PC-9 (cell line): ENCODE measurements around the gene IGF2BP2. TPM values are rescaled to one million over a fixed set of nuclear protein-coding genes. Genes with fewer than 3 reads are reported as not detected.
"Not testable (repeated sequence)": the region's sequence is repeated elsewhere in the genome, so short reads cannot be mapped to it uniquely, and the experiment has no call there.

ENCODE experiments used
- BruUV-seq: library from RNA; stranded (reverse); fragments of 400-500 nt; replicated peaks from 2 replicates; lab custom pipeline; 2021; lab: Mats Ljungman, UMichigan
- CTCF ChIA-PET: fragments of 300-600 bp; sonication (Branson Sonifier 250); formaldehyde crosslinking; loops from one replicate; lab custom pipeline; 2022; ENCODE audit warnings: antibody characterized with exemption; lab: Charles Lee
- POLR2A ChIA-PET: fragments of 300-600 bp; sonication (Branson Sonifier 250); formaldehyde crosslinking; loops from one replicate; lab custom pipeline; 2022; ENCODE audit warnings: antibody characterized with exemption; ENCODE audit not compliant: unreplicated experiment; lab: Charles Lee
- DNase-seq, 2 experiments: peaks; one replicate each; pipeline versions ENCODE4 v3.0.0 to v3.0.0-alpha.2; 2015 to 2022; ENCODE audit warnings: mixed read lengths in 1 of 2
- H2AFZ ChIP-seq: fragments of 200-600 bp; sonication (generic); 2 replicates; pipeline ENCODE4 v1.8.1; 2017; ENCODE audit warnings: antibody characterized with exemption
- H3F3A ChIP-seq: fragments of 200-600 bp; sonication (generic); 2 replicates; pipeline ENCODE4 v1.8.1; 2017; ENCODE audit warnings: antibody characterized with exemption, mild to moderate bottlenecking, low read depth; ENCODE audit not compliant: insufficient read depth
- H3K27ac ChIP-seq: fragments of 200-600 bp; sonication (generic); 2 replicates; pipeline ENCODE4 v1.6.1; 2016; ENCODE audit warnings: mixed run types
- H3K27me3 ChIP-seq: fragments of 200-600 bp; sonication (generic); 2 replicates; pipeline ENCODE4 v1.6.1; 2016; ENCODE audit warnings: low read depth, mixed run types; ENCODE audit not compliant: insufficient read depth
- H3K36me3 ChIP-seq: fragments of 200-600 bp; sonication (generic); 2 replicates; pipeline ENCODE4 v1.6.1; 2016; ENCODE audit warnings: low read depth, mixed run types
- H3K4me1 ChIP-seq: fragments of 200-600 bp; sonication (generic); replicated peaks from 2 replicates; pipeline ENCODE4 v1.6.1; 2016; ENCODE audit warnings: mixed run types; ENCODE audit not compliant: insufficient read depth
- H3K4me2 ChIP-seq: fragments of 200-600 bp; sonication (generic); 2 replicates; pipeline ENCODE4 v1.6.1; 2017; ENCODE audit warnings: mixed run types
- H3K4me3 ChIP-seq: fragments of 200-600 bp; sonication (generic); 2 replicates; pipeline ENCODE4 v1.6.1; 2016; ENCODE audit warnings: mixed run types
- H3K79me2 ChIP-seq: fragments of 200-600 bp; sonication (generic); 2 replicates; pipeline ENCODE4 v1.6.1; 2017; ENCODE audit warnings: low read depth, mixed run types
- H3K9me2 ChIP-seq: fragments of 200-600 bp; sonication (generic); 2 replicates; pipeline ENCODE4 v1.8.1; 2017; ENCODE audit warnings: mild to moderate bottlenecking; ENCODE audit not compliant: insufficient read depth
- H3K9me3 ChIP-seq: fragments of 200-600 bp; sonication (generic); 2 replicates; pipeline ENCODE4 v1.8.1; 2016; ENCODE audit warnings: low read depth; ENCODE audit not compliant: insufficient read depth
- H4K20me1 ChIP-seq: fragments of 200-600 bp; sonication (generic); 2 replicates; pipeline ENCODE4 v1.8.1; 2017; ENCODE audit not compliant: insufficient read depth
- EZH2 ChIP-seq: fragments of 200-600 bp; sonication (generic); IDR thresholded peaks from 2 replicates; pipeline ENCODE4 v1.8.0; 2017; ENCODE audit warnings: antibody characterized with exemption, low read depth
- intact Hi-C: fragments of 100-400 bp; cut with micrococcal nuclease; formaldehyde crosslinking; loops from one replicate; pipeline ENCODE4 v1.10.0; 2022; ENCODE audit not compliant: unreplicated experiment
- total RNA-seq: library from RNA; stranded (reverse); gene quantifications from 2 replicates; pipeline ENCODE4 v1.2.3, GENCODE V29; 2021
- TF ChIP-seq, protein P1 (sequence below): fragments of 200-600 bp; sonication (generic); conservative IDR thresholded peaks from 2 replicates; pipeline ENCODE4 v1.6.1; 2017; ENCODE audit warnings: mixed run types, antibody characterized with exemption, mild to moderate bottlenecking, moderate library complexity

IGF2BP2 gene
- total RNA-seq, 1 experiment from 2014 or later = 140 TPM

DNA sequence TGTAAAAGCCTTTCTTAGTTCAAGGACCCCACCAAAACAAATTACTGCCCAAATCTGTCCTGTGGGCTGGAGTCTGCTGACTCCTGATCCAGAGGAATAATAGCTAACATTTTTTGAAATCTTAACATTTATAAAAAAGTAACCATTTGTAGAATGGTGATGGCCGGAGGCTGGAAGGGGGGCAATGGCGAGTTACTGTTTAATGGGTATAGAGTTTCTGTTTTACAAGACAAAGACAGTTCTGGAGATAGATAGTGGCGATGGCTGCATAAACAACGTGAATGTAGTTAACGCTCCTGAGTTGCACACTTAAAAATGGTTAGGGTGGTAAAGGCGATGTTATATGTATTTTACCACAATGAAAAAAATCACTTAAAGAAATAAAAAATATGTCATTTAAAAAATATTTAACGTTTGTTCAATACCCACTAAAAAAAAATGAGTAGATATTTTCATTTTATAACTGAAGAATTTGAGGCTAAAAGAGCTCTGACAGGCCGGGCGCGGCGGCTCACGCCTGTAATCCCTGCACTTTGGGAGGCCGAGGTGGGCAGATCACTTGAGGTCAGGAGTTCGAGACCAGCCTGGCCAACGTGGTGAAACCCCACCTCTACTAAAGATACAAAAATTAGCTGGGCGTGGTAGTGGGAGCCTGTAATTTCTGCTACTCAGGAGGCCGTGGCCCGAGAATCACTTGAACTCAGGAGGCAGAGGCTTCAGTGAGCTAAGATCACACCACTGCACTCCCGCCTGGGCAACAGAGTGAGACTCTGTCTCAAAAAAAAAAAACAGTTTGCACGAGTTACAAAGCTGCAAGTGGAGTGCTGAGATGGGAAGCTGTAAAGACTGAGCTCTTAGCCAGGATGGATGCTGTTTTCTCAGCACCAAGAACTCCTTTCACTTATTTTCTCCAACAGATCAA is 37.6 kb downstream of the IGF2BP2 start:
- Histone ChIP-seq H3K4me1 (peaks cover 61% of the 10 kb centered on the region), H4K20me1 (peaks cover 86% of the 10 kb centered on the region)

GRCh38 chr3:185786258-185786657 is 38.6 kb downstream of the IGF2BP2 start:
- peak; percentile 65 to 80 for DNase-seq
- peaks cover 86% of the 10 kb centered on the region for H4K20me1 ChIP-seq
- BruUV-seq = not testable (repeated sequence)

More for the DNA sequence above, 37.6 kb downstream of the IGF2BP2 start:
- Histone ChIP-seq H3K9me3 (no peaks in the 10 kb centered on the region), H3K79me2 (peaks cover 100% of the 10 kb centered on the region), H3K36me3 (peaks cover 32% of the 10 kb centered on the region), H2AFZ (no peak overlapping the region), H3K27ac (peak overlapping the region; percentile 77), H3K4me3 (no peak overlapping the region), H3K9me2 (no peaks in the 10 kb centered on the region), H3F3A (peaks cover 63% of the 10 kb centered on the region; the same call in 1 of the 2 replicates), H3K4me2 (peak overlapping the region; percentile 44), H3K27me3 (no peaks in the 10 kb centered on the region)
- DNase-seq = no peak
- TSS peak; percentile 97 for BruUV-seq
- TF ChIP-seq, protein P1, sequence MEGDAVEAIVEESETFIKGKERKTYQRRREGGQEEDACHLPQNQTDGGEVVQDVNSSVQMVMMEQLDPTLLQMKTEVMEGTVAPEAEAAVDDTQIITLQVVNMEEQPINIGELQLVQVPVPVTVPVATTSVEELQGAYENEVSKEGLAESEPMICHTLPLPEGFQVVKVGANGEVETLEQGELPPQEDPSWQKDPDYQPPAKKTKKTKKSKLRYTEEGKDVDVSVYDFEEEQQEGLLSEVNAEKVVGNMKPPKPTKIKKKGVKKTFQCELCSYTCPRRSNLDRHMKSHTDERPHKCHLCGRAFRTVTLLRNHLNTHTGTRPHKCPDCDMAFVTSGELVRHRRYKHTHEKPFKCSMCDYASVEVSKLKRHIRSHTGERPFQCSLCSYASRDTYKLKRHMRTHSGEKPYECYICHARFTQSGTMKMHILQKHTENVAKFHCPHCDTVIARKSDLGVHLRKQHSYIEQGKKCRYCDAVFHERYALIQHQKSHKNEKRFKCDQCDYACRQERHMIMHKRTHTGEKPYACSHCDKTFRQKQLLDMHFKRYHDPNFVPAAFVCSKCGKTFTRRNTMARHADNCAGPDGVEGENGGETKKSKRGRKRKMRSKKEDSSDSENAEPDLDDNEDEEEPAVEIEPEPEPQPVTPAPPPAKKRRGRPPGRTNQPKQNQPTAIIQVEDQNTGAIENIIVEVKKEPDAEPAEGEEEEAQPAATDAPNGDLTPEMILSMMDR = no peak
- TF ChIP-seq EZH2 = no peak
- intact Hi-C loops = loop anchor here (1.0 to 5.0 kb wide), 2 partner anchors 9 to 35 kb away; no protein-coding TSS in a partner anchor
- CTCF ChIA-PET = interaction anchor here (0.5 to 3.0 kb wide), 5 partner anchors 9 to 156 kb away, joined by 3 to 11 read pairs (median 4); no protein-coding TSS in a partner anchor
- POLR2A ChIA-PET = interaction anchor here (0.6 to 1.8 kb wide), 6 partner anchors 9 to 1107 kb away, joined by 4 to 31 read pairs (median 5); no protein-coding TSS in a partner anchor

GRCh38 chr3:185784317-185784716 is 40.5 kb downstream of the IGF2BP2 start:
- Histone ChIP-seq H3K27me3 (no peaks in the 10 kb centered on the region), H3F3A (peaks cover 47% of the 10 kb centered on the region; the same call in 1 of the 2 replicates), H3K27ac (no peak overlapping the region), H3K4me3 (no peak overlapping the region), H3K36me3 (peaks cover 32% of the 10 kb centered on the region), H3K4me2 (no peak overlapping the region), H3K9me3 (no peaks in the 10 kb centered on the region), H4K20me1 (peaks cover 85% of the 10 kb centered on the region), H3K9me2 (no peaks in the 10 kb centered on the region), H2AFZ (no peak overlapping the region), H3K79me2 (peaks cover 100% of the 10 kb centered on the region), H3K4me1 (peaks cover 52% of the 10 kb centered on the region)
- DNase-seq = no peak
- intact Hi-C loops = no loop called here
- ChIA-PET CTCF (no interaction called here), POLR2A (no interaction called here)
- BruUV-seq = no TSS peak
- TF ChIP-seq EZH2 = no peak
- TF ChIP-seq, protein P1 = no peak

More at GRCh38 chr3:185786258-185786657, 38.6 kb downstream of the IGF2BP2 start:
- Histone ChIP-seq H3F3A (peaks cover 56% of the 10 kb centered on the region; the same call in 1 of the 2 replicates), H3K4me2 (peak overlapping the region; percentile 44), H3K27ac (peak overlapping the region; percentile 77), H3K36me3 (peaks cover 32% of the 10 kb centered on the region), H3K4me1 (peaks cover 52% of the 10 kb centered on the region), H3K79me2 (peaks cover 100% of the 10 kb centered on the region)
- H3K9me3 ChIP-seq, H3K27me3 ChIP-seq, H3K9me2 ChIP-seq, H2AFZ ChIP-seq, H3K4me3 ChIP-seq: not testable (repeated sequence)
- intact Hi-C loops = loop anchor here (1.0 to 5.0 kb wide), 2 partner anchors 10 to 36 kb away; no protein-coding TSS in a partner anchor
- CTCF ChIA-PET = interaction anchor here (0.8 to 3.0 kb wide), 2 partner anchors 18 to 157 kb away, joined by 3 to 11 read pairs; no protein-coding TSS in a partner anchor
- POLR2A ChIA-PET = interaction anchor here (0.6 to 1.8 kb wide), 6 partner anchors 10 to 1106 kb away, joined by 4 to 31 read pairs (median 6); no protein-coding TSS in a partner anchor
